Fibroblast of lung (primary cell): ENCODE data around the gene NDC1. TPM values are rescaled to one million over a fixed set of nuclear protein-coding genes. Genes with fewer than 3 reads are reported as not detected.

ENCODE experiments used
- DNase-seq, 2 donors: peaks; one replicate each; pipeline versions ENCODE4 v3.0.0 to v3.0.0-alpha.2; 2010; ENCODE audit warnings: low read depth in 2 of 2
- H2AFZ ChIP-seq: 2 replicates; pipeline ENCODE4 v1.5.1; 2012; ENCODE audit warnings: low read length, control low read depth, inconsistent platforms
- H3K27ac ChIP-seq: 2 replicates; pipeline ENCODE4 v1.5.1; 2011; ENCODE audit warnings: low read length, control low read depth; ENCODE audit not compliant: insufficient read depth
- H3K27me3 ChIP-seq: 2 replicates; pipeline ENCODE4 v1.5.1; 2011; ENCODE audit warnings: mild to moderate bottlenecking, low read length; ENCODE audit not compliant: control insufficient read depth, insufficient read depth
- H3K36me3 ChIP-seq: 2 replicates; pipeline ENCODE4 v1.5.1; 2011; ENCODE audit warnings: low read length; ENCODE audit not compliant: control insufficient read depth, insufficient read depth
- H3K4me1 ChIP-seq: 2 replicates; pipeline ENCODE4 v1.5.1; 2011; ENCODE audit warnings: low read length; ENCODE audit not compliant: control insufficient read depth, insufficient read depth; ENCODE audit errors: extremely low read depth
- H3K4me2 ChIP-seq: 2 replicates; pipeline ENCODE4 v1.5.1; 2011; ENCODE audit warnings: low read length, control low read depth; ENCODE audit not compliant: insufficient read depth; ENCODE audit errors: extremely low read depth
- H3K4me3 ChIP-seq, 4 experiments: fragments of 200-600 bp in 1 of 4; sonication (generic) in 1 of 4; replicated peaks in 1 of 4; 2 replicates each; pipeline ENCODE4 v1.5.1; 2011 to 2016; ENCODE audit warnings: low read length in 4 of 4, low read depth in 3 of 4, mild to moderate bottlenecking in 3 of 4, control low read depth in 2 of 4, inconsistent platforms in 1 of 4, mixed read lengths in 1 of 4; ENCODE audit not compliant: insufficient read depth in 1 of 4; ENCODE audit errors: control extremely low read depth in 1 of 4
- H3K79me2 ChIP-seq: 2 replicates; pipeline ENCODE4 v1.5.1; 2012; ENCODE audit warnings: mild to moderate bottlenecking, low read length, inconsistent platforms; ENCODE audit not compliant: control insufficient read depth, insufficient read depth
- H3K9ac ChIP-seq: 2 replicates; pipeline ENCODE4 v1.5.1; 2011; ENCODE audit warnings: mild to moderate bottlenecking, low read length, control low read depth; ENCODE audit not compliant: insufficient read depth
- H3K9me3 ChIP-seq: 2 replicates; pipeline ENCODE4 v1.5.1; 2012; ENCODE audit warnings: low read depth, low read length; ENCODE audit not compliant: control insufficient read depth, insufficient read depth
- H4K20me1 ChIP-seq: 2 replicates; pipeline ENCODE4 v1.5.1; 2011; ENCODE audit warnings: low read length; ENCODE audit not compliant: control insufficient read depth, insufficient read depth; ENCODE audit errors: extremely low read depth
- EZH2 ChIP-seq: IDR thresholded peaks from 2 replicates; pipeline ENCODE4 v1.5.1; 2012; ENCODE audit warnings: low read length, control low read depth, mild to moderate bottlenecking; ENCODE audit errors: missing control alignments
- polyA plus RNA-seq, 2 donors: library from polyadenylated mRNA; depleted of rRNA in 1 of 2; stranded (reverse) in 1 of 2; unstranded in 1 of 2; fragments of >200 nt; gene quantifications; 2 replicates each; pipeline ENCODE4 v1.2.1, GENCODE V29; 2011 to 2012; ENCODE audit warnings: missing spikeins in 1 of 2
- total RNA-seq: library from RNA; depleted of rRNA; stranded (reverse); fragments of >200 nt; gene quantifications from 2 replicates; pipeline ENCODE4 v1.2.1, GENCODE V29; 2014
- TF ChIP-seq, protein P1 (sequence below), 2 donors: IDR thresholded peaks in 1 of 2; conservative IDR thresholded peaks in 1 of 2; 1 replicate in 1 of 2; 2 replicates in 1 of 2; pipeline ENCODE4 v1.5.1; 2011 to 2012; ENCODE audit warnings: low read length in 2 of 2, control low read depth in 1 of 2, inconsistent platforms in 1 of 2, low read depth in 1 of 2, mild to moderate bottlenecking in 1 of 2

NDC1 gene
- total and polyA plus RNA-seq, 2 donors (not counting 1 experiment from before 2014, with no cell fraction given), result 11.6 to 14.3 TPM

DNA sequence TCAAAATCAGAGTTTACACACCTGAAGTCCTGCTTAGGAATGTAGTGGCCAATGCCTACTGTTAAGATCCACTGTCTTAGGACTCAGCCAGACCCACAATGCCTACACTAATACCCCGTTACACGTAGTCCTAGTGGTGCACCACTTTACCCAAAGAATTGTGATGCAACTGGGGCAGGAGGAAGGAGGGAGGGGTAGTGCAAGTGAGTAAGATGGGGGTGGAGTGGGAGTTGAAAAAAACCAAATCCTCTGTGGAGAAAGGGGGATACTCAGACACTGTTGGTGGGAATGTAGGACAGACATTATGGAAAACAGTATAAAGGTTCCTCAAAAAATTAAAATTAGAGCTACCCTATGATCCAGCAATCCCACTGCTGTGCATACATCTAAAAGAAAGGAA, 118.6 kb downstream of the NDC1 start:
- no peak overlapping the region for H3K9ac ChIP-seq
- H3K4me3 ChIP-seq, result no peak overlapping the region
- H3K9me3 ChIP-seq, result no peaks in the 10 kb centered on the region
- H3K4me1 ChIP-seq, result no peaks in the 10 kb centered on the region
- H4K20me1 ChIP-seq, result no peaks in the 10 kb centered on the region
- H3K4me2 ChIP-seq, result no peak overlapping the region
- no peak for DNase-seq
- H2AFZ ChIP-seq, result no peak overlapping the region
- TF ChIP-seq, protein P1, sequence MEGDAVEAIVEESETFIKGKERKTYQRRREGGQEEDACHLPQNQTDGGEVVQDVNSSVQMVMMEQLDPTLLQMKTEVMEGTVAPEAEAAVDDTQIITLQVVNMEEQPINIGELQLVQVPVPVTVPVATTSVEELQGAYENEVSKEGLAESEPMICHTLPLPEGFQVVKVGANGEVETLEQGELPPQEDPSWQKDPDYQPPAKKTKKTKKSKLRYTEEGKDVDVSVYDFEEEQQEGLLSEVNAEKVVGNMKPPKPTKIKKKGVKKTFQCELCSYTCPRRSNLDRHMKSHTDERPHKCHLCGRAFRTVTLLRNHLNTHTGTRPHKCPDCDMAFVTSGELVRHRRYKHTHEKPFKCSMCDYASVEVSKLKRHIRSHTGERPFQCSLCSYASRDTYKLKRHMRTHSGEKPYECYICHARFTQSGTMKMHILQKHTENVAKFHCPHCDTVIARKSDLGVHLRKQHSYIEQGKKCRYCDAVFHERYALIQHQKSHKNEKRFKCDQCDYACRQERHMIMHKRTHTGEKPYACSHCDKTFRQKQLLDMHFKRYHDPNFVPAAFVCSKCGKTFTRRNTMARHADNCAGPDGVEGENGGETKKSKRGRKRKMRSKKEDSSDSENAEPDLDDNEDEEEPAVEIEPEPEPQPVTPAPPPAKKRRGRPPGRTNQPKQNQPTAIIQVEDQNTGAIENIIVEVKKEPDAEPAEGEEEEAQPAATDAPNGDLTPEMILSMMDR (conservative IDR thresholded peaks at IDR 0.05 in 1 of 2, IDR thresholded peaks at IDR 0.05 in 1 of 2; ENCODE audit: low read depth in 1 of 2, low read length in 2 of 2), result no peak
- H3K27ac ChIP-seq, result no peak overlapping the region
- H3K79me2 ChIP-seq, result no peaks in the 10 kb centered on the region
- no peaks in the 10 kb centered on the region for H3K36me3 ChIP-seq
- no peaks in the 10 kb centered on the region for H3K27me3 ChIP-seq

DNA sequence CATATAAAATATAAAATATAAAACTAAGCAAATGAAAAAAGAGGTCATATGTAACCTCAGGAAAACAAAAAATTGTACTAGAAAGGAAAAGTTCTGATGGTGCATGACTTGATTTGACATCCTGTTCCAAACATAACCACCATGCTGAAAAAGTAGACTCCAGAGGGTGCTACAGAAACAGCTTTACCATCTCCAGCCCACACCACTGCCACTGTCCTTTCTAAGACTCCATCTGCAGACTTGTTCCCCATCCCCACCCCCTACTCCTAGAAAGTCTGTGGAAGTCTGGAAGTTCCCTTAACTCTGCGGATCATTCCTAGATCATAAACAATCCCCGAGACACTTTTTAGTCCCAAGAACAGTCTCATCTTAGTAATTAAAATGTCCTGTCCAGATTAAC, 119.7 kb downstream of the NDC1 start:
- H3K9me3 ChIP-seq, result no peaks in the 10 kb centered on the region
- H2AFZ ChIP-seq, result no peak overlapping the region
- H3K27ac ChIP-seq, result no peak overlapping the region
- H3K27me3 ChIP-seq, result no peaks in the 10 kb centered on the region
- H3K9ac ChIP-seq, result no peak overlapping the region
- no peaks in the 10 kb centered on the region for H3K4me1 ChIP-seq
- H4K20me1 ChIP-seq, result no peaks in the 10 kb centered on the region
- H3K79me2 ChIP-seq, result no peaks in the 10 kb centered on the region
- no peak for TF ChIP-seq EZH2
- TF ChIP-seq, protein P1 (conservative IDR thresholded peaks at IDR 0.05 in 1 of 2, IDR thresholded peaks at IDR 0.05 in 1 of 2; ENCODE audit: low read depth in 1 of 2, low read length in 2 of 2), result no peak
- H3K36me3 ChIP-seq, result no peaks in the 10 kb centered on the region
- no peak overlapping the region for H3K4me2 ChIP-seq
- H3K4me3 ChIP-seq, result no peak overlapping the region
- DNase-seq, result peak in 1 of 2 donors; percentile 49

DNA sequence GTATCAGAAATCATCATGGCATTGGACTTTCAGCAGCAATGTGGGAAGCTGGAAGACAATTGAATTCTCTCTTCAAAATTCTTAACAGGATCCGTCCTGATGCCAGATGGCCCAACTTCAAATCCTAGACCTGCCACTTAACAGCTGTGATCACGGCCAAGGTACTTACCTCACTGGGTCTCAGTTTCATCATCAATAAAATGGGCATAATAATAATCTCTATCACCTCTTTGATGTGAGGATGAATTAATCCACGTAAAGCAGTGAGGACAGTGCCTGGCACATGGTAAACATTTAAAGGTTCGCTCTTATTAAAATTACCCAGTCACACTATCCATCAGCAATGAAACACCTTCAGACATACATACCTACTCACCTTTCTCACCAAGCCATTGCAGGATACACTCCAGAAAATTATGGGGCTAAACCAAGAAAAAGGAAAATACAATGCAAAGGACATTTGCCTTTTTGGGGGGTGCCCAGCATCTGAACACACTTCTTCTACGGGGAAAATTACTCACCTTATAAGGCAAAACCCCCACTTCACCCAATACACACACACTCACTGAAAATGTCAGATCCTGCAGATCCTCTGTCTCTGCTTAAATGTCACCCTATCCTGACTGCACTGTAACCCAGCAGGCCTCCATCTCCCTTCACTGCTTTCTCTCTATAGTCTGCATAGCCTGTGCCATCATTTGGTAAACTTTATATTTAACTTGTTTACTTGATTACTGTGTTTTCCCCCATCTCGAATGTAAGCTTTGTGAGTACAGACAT, 120.9 kb downstream of the NDC1 start:
- Histone ChIP-seq H3K4me1 (no peaks in the 10 kb centered on the region), H3K79me2 (no peaks in the 10 kb centered on the region), H3K9ac (no peak overlapping the region), H3K9me3 (no peaks in the 10 kb centered on the region), H2AFZ (no peak overlapping the region), H4K20me1 (no peaks in the 10 kb centered on the region), H3K4me2 (no peak overlapping the region), H3K27ac (no peak overlapping the region), H3K36me3 (no peaks in the 10 kb centered on the region), H3K27me3 (no peaks in the 10 kb centered on the region), H3K4me3 (no peak overlapping the region)
- DNase-seq, result no peak
- no peak for TF ChIP-seq EZH2
- TF ChIP-seq, protein P1 (conservative IDR thresholded peaks at IDR 0.05 in 1 of 2, IDR thresholded peaks at IDR 0.05 in 1 of 2; ENCODE audit: low read depth in 1 of 2, low read length in 2 of 2), result no peak
